ENCODE data around the gene BCKDHA. TPM values are rescaled to one million over a fixed set of nuclear protein-coding genes. Genes with fewer than 3 reads are reported as not detected.
A peak's percentile ranks its signal among the peaks of the same experiment; 100 is the strongest.

The BCKDHA gene
- total and polyA plus RNA-seq, 2 experiments from 2014 or later, result 30.3 to 39.6 TPM

- no peak for DNase-seq (ENCODE audit: low spot score)
- Histone ChIP-seq H3K4me3 (no peak overlapping the region), H3K9me3 (ENCODE audit: low read depth) (no peaks in the 10 kb centered on the region), H3K79me2 (peaks cover 7% of the 10 kb centered on the region), H3K4me2 (no peak overlapping the region), H3K9me2 (replicated peaks; ENCODE audit: insufficient read depth) (no peaks in the 10 kb centered on the region), H3K27me3 (no peaks in the 10 kb centered on the region), H3K27ac (no peak overlapping the region), H2AFZ (no peak overlapping the region), H3K4me1 (ENCODE audit: insufficient read depth) (peaks cover 3% of the 10 kb centered on the region), H3K36me3 (replicated peaks; ENCODE audit: insufficient read depth, low read depth) (no peaks in the 10 kb centered on the region), H4K20me1 (ENCODE audit: insufficient read depth, poor library complexity, severe bottlenecking) (no peaks in the 10 kb centered on the region)
- TF ChIP-seq EZH2 (IDR thresholded peaks at IDR 0.05; ENCODE audit: borderline replicate concordance) (no peak), CTCF (IDR thresholded peaks at IDR 0.05; ENCODE audit: poor library complexity) (no peak), EZH2phosphoT487 (IDR thresholded peaks at IDR 0.05; ENCODE audit: low read depth, severe bottlenecking, unreplicated experiment) (no peak)
- 98% methylated on average over 11 of the region's 11 CpGs for WGBS (ENCODE audit: low lambda C conversion rate, missing lambda C conversion rate)
Observed at GRCh38 chr19:41391618-41392017, 6.0 kb upstream of the BCKDHA start.

- Histone ChIP-seq H3K27ac (no peak overlapping the region), H3K9me2 (replicated peaks; ENCODE audit: insufficient read depth) (no peaks in the 10 kb centered on the region), H4K20me1 (ENCODE audit: insufficient read depth, poor library complexity, severe bottlenecking) (no peaks in the 10 kb centered on the region), H3K4me2 (no peak overlapping the region), H3K9me3 (ENCODE audit: low read depth) (no peaks in the 10 kb centered on the region), H3K27me3 (no peaks in the 10 kb centered on the region), H3K4me1 (ENCODE audit: insufficient read depth) (peaks cover 3% of the 10 kb centered on the region), H2AFZ (no peak overlapping the region), H3K4me3 (no peak overlapping the region), H3K79me2 (peaks cover 7% of the 10 kb centered on the region), H3K36me3 (replicated peaks; ENCODE audit: insufficient read depth, low read depth) (no peaks in the 10 kb centered on the region)
- WGBS (ENCODE audit: low lambda C conversion rate, missing lambda C conversion rate), result 92% methylated on average over 12 of the region's 12 CpGs
- TF ChIP-seq EZH2phosphoT487 (IDR thresholded peaks at IDR 0.05; ENCODE audit: low read depth, severe bottlenecking, unreplicated experiment) (no peak), CTCF (IDR thresholded peaks at IDR 0.05; ENCODE audit: poor library complexity) (no peak), EZH2 (IDR thresholded peaks at IDR 0.05; ENCODE audit: borderline replicate concordance) (no peak)
- DNase-seq (ENCODE audit: low spot score), result no peak
Observed at GRCh38 chr19:41392775-41393174, 4.8 kb upstream of the BCKDHA start.

DNA sequence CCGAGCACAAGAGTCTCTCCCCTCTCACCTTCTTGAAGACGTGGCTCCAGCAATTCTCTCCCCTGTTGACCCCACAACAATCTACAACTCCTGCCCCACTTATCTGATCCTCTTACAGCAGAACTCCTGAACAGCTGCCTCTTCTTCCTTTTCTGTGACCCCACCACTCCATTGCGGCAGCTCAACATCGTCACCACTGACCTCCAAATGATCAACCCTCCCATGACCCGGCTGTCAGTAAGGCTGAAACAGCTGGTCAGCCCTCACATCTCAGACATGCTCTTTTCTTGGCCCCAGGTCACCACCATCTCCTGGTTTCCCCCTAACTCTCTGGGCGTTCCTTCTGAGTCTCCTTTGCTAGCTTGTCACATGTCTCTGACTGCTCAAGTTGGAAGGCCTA lies 2.3 kb upstream of the BCKDHA start:
- Histone ChIP-seq H3K4me1 (ENCODE audit: insufficient read depth) (peaks cover 3% of the 10 kb centered on the region), H3K36me3 (replicated peaks; ENCODE audit: insufficient read depth, low read depth) (no peaks in the 10 kb centered on the region), H3K27ac (no peak overlapping the region), H3K9me3 (ENCODE audit: low read depth) (no peaks in the 10 kb centered on the region), H3K79me2 (peaks cover 29% of the 10 kb centered on the region), H4K20me1 (ENCODE audit: insufficient read depth, poor library complexity, severe bottlenecking) (no peaks in the 10 kb centered on the region), H2AFZ (no peak overlapping the region), H3K9me2 (replicated peaks; ENCODE audit: insufficient read depth) (no peaks in the 10 kb centered on the region), H3K4me3 (no peak overlapping the region), H3K27me3 (no peaks in the 10 kb centered on the region), H3K4me2 (no peak overlapping the region)
- TF ChIP-seq EZH2phosphoT487 (IDR thresholded peaks at IDR 0.05; ENCODE audit: low read depth, severe bottlenecking, unreplicated experiment) (no peak), EZH2 (IDR thresholded peaks at IDR 0.05; ENCODE audit: borderline replicate concordance) (no peak), CTCF (IDR thresholded peaks at IDR 0.05; ENCODE audit: poor library complexity) (no peak)
- WGBS (ENCODE audit: low lambda C conversion rate, missing lambda C conversion rate), result 87% methylated on average over 6 of the region's 6 CpGs
- no peak for DNase-seq (ENCODE audit: low spot score)

DNA sequence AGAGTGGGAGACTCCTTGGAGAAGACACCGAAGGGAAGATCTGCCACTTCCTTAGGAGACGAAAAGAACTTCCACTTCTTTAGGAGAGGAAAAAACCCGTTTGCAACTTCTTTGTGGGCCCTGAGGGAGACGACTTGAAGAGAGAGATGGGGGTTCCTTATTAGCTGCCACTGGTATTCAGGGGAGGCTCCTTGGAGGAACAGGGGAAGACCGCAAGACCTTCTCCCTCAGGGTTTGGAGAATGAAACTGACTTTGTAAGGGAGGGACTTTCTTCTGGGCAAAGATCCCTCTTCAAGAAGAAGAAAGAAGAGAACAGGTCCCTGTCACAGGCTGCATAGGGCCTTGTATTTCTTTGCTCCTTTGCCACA lies 416 bp downstream of the BCKDHA start:
- Histone ChIP-seq H3K4me2 (peak overlapping the region; percentile 94), H3K36me3 (replicated peaks; ENCODE audit: insufficient read depth, low read depth) (no peaks in the 10 kb centered on the region), H2AFZ (peak overlapping the region; percentile 2), H3K27me3 (no peaks in the 10 kb centered on the region), H3K4me1 (ENCODE audit: insufficient read depth) (peaks cover 3% of the 10 kb centered on the region), H3K9me3 (ENCODE audit: low read depth) (no peaks in the 10 kb centered on the region), H3K9me2 (replicated peaks; ENCODE audit: insufficient read depth) (no peaks in the 10 kb centered on the region), H3K27ac (peak overlapping the region; percentile 89), H3K4me3 (peak overlapping the region; percentile 48), H4K20me1 (ENCODE audit: insufficient read depth, poor library complexity, severe bottlenecking) (no peaks in the 10 kb centered on the region), H3K79me2 (peaks cover 31% of the 10 kb centered on the region)
- 2% methylated on average over 5 of the region's 5 CpGs for WGBS (ENCODE audit: low lambda C conversion rate, missing lambda C conversion rate)
- TF ChIP-seq EZH2phosphoT487 (IDR thresholded peaks at IDR 0.05; ENCODE audit: low read depth, severe bottlenecking, unreplicated experiment) (no peak), CTCF (IDR thresholded peaks at IDR 0.05; ENCODE audit: poor library complexity) (no peak), EZH2 (IDR thresholded peaks at IDR 0.05; ENCODE audit: borderline replicate concordance) (no peak)
- DNase-seq (ENCODE audit: low spot score), result no peak

Measured in hepatocyte (in vitro differentiated cells).